GM23338 (cell line): ENCODE measurements around the gene SENP3. TPM values are rescaled to one million over a fixed set of nuclear protein-coding genes. Genes with fewer than 3 reads are reported as not detected.

Source experiments
- ATAC-seq: fragments of 200-7000 bp; cut with Tn5 transposase; 3 replicates; pipeline ENCODE4 v1.9.1; 2020
- DNase-seq: peaks from one replicate; pipeline ENCODE4 v3.0.0-alpha.2; 2015; ENCODE audit warnings: low spot score
- H2AFZ ChIP-seq: fragments of 200-600 bp; sonication (generic); 2 replicates; pipeline ENCODE4 v1.8.0; 2016; ENCODE audit warnings: antibody characterized with exemption, mild to moderate bottlenecking, moderate library complexity
- H3F3A ChIP-seq: fragments of 200-600 bp; sonication (generic); replicated peaks from 2 replicates; pipeline ENCODE4 v1.8.0; 2017; ENCODE audit warnings: antibody characterized with exemption, mixed run types, low read depth
- H3K27ac ChIP-seq: fragments of 200-600 bp; sonication (generic); 2 replicates; pipeline ENCODE4 v1.6.1; 2016; ENCODE audit warnings: low read depth
- H3K27me3 ChIP-seq: fragments of 200-600 bp; sonication (generic); 2 replicates; pipeline ENCODE4 v1.8.0; 2016; ENCODE audit warnings: mild to moderate bottlenecking, mixed run types, moderate library complexity; ENCODE audit not compliant: insufficient read depth
- H3K36me3 ChIP-seq: fragments of 200-600 bp; sonication (generic); 2 replicates; pipeline ENCODE4 v1.8.0; 2016; ENCODE audit warnings: mild to moderate bottlenecking; ENCODE audit not compliant: insufficient read depth
- H3K4me1 ChIP-seq: fragments of 200-600 bp; sonication (generic); 2 replicates; pipeline ENCODE4 v1.8.0; 2016; ENCODE audit warnings: mild to moderate bottlenecking, moderate library complexity; ENCODE audit not compliant: insufficient read depth
- H3K4me2 ChIP-seq: fragments of 200-600 bp; sonication (generic); 2 replicates; pipeline ENCODE4 v1.7.1; 2017; ENCODE audit warnings: mixed run types
- H3K4me3 ChIP-seq: fragments of 200-600 bp; sonication (generic); 2 replicates; pipeline ENCODE4 v1.6.1; 2016; ENCODE audit warnings: mixed run types
- H3K79me2 ChIP-seq: fragments of 200-600 bp; sonication (generic); replicated peaks from 2 replicates; pipeline ENCODE4 v1.8.0; 2017; ENCODE audit warnings: mild to moderate bottlenecking; ENCODE audit not compliant: insufficient read depth
- H3K9me2 ChIP-seq: fragments of 200-600 bp; sonication (generic); 2 replicates; pipeline ENCODE4 v1.8.0; 2017; ENCODE audit not compliant: insufficient read depth
- H4K20me1 ChIP-seq: fragments of 200-600 bp; sonication (generic); replicated peaks from 2 replicates; pipeline ENCODE4 v1.8.0; 2017; ENCODE audit warnings: mild to moderate bottlenecking; ENCODE audit not compliant: insufficient read depth
- H3K27ac Mint-ChIP-seq: 2 replicates; pipeline ENCODE4 v1.8.0; 2020; ENCODE audit warnings: inconsistent platforms, mild to moderate bottlenecking, moderate library complexity, mixed read lengths
- H3K27me3 Mint-ChIP-seq: 3 replicates; pipeline ENCODE4 v1.8.0; 2022; ENCODE audit warnings: low read depth, mild to moderate bottlenecking, moderate library complexity, mixed read lengths, inconsistent platforms; ENCODE audit not compliant: insufficient read depth, poor library complexity
- H3K36me3 Mint-ChIP-seq: 3 replicates; pipeline ENCODE4 v1.8.0; 2021; ENCODE audit warnings: low read depth, mild to moderate bottlenecking, inconsistent platforms, moderate library complexity, mixed read lengths
- H3K4me1 Mint-ChIP-seq: 3 replicates; pipeline ENCODE4 v1.8.0; 2020; ENCODE audit warnings: mild to moderate bottlenecking, inconsistent platforms, mixed read lengths
- H3K4me3 Mint-ChIP-seq: 3 replicates; pipeline ENCODE4 v1.8.0; 2021; ENCODE audit warnings: moderate library complexity, mild to moderate bottlenecking, inconsistent platforms, mixed read lengths
- H3K9me3 Mint-ChIP-seq: 3 replicates; pipeline ENCODE4 v1.8.0; 2020; ENCODE audit warnings: moderate library complexity, mild to moderate bottlenecking, inconsistent platforms, mixed read lengths
- CREB1 ChIP-seq: fragments of 250-450 bp; sonication (Bioruptor Pico); IDR thresholded peaks from 2 replicates; pipeline ENCODE4 v1.5.0; 2020; ENCODE audit warnings: low read depth, mild to moderate bottlenecking, moderate library complexity
- CTCF ChIP-seq, 2 experiments: fragments of 200-600 bp in 1 of 2; sonication (generic) in 1 of 2; conservative IDR thresholded peaks; 2 replicates each; pipeline versions ENCODE4 v1.5.1 to v1.6.1; 2016 to 2017; ENCODE audit warnings: antibody characterized with exemption in 2 of 2, low read depth in 2 of 2, mild to moderate bottlenecking in 2 of 2, moderate library complexity in 1 of 2
- JUNB ChIP-seq: IDR thresholded peaks from one replicate; pipeline ENCODE4 v1.6.1; 2016; ENCODE audit warnings: antibody characterized with exemption; ENCODE audit not compliant: unreplicated experiment
- STAT1 ChIP-seq: IDR thresholded peaks from one replicate; pipeline ENCODE4 v1.6.1; 2016; ENCODE audit warnings: antibody characterized with exemption; ENCODE audit not compliant: unreplicated experiment
- ZNF331 ChIP-seq: fragments of 250-450 bp; sonication (Bioruptor Pico); IDR thresholded peaks from 2 replicates; pipeline ENCODE4 v1.5.0; 2020; ENCODE audit warnings: low read depth, mild to moderate bottlenecking, moderate library complexity
- ZNF462 ChIP-seq: fragments of 250-450 bp; sonication (Bioruptor Pico); IDR thresholded peaks from 2 replicates; pipeline ENCODE4 v1.5.0; 2020; ENCODE audit warnings: mild to moderate bottlenecking, moderate library complexity
- polyA plus RNA-seq: library from polyadenylated mRNA; unstranded; fragments of >200 nt; fragmentation: Nextera tagmentation; extraction: Ambion mirVana; gene quantifications from 2 replicates; pipeline ENCODE4 v1.2.1, GENCODE V29; 2016
- total RNA-seq: library from RNA; depleted of rRNA; stranded (reverse); fragments of >200 nt; shearing (Covaris generic); gene quantifications from 2 replicates; pipeline ENCODE4 v1.2.3, GENCODE V29; 2014

Gene SENP3
- total and polyA plus RNA-seq, 2 experiments from 2014 or later = 6.5 to 138 TPM

GRCh38 chr17:7553356-7553755 lies 8.4 kb upstream of the SENP3 start:
- no peak for DNase-seq

GRCh38 chr17:7555320-7555948 lies 6.3 kb upstream of the SENP3 start:
- ATAC-seq = peak; percentile 11

More at GRCh38 chr17:7553356-7553755, 8.4 kb upstream of the SENP3 start:
- Mint-ChIP-seq H3K9me3 (no peaks in the 10 kb centered on the region), H3K36me3 (no peaks in the 10 kb centered on the region), H3K4me1 (peaks cover 27% of the 10 kb centered on the region), H3K4me3 (no peak overlapping the region), H3K27ac (no peak overlapping the region), H3K27me3 (peaks cover 13% of the 10 kb centered on the region)
- Histone ChIP-seq H3K4me3 (no peak overlapping the region), H3F3A (peaks cover 19% of the 10 kb centered on the region), H3K27ac (no peak overlapping the region), H3K36me3 (no peaks in the 10 kb centered on the region), H3K27me3 (peaks cover 4% of the 10 kb centered on the region), H3K9me2 (no peaks in the 10 kb centered on the region), H4K20me1 (no peaks in the 10 kb centered on the region), H2AFZ (no peak overlapping the region), H3K4me2 (no peak overlapping the region), H3K79me2 (no peaks in the 10 kb centered on the region), H3K4me1 (peaks cover 15% of the 10 kb centered on the region)
- no peak for TF ChIP-seq ZNF331 (CRISPR knock-in tag)
- no peak for ATAC-seq

GRCh38 chr17:7556627-7557026 lies 5.1 kb upstream of the SENP3 start:
- Mint-ChIP-seq H3K27ac (no peak overlapping the region), H3K4me1 (peaks cover 50% of the 10 kb centered on the region), H3K9me3 (no peaks in the 10 kb centered on the region), H3K36me3 (no peaks in the 10 kb centered on the region), H3K4me3 (no peak overlapping the region), H3K27me3 (peaks cover 24% of the 10 kb centered on the region)
- H3K4me1 ChIP-seq = peaks cover 37% of the 10 kb centered on the region
- H2AFZ ChIP-seq = no peak overlapping the region
- no peak overlapping the region; the same call in 1 of the 2 replicates for H3K4me2 ChIP-seq
- H3K4me3 ChIP-seq = no peak overlapping the region
- H3K27ac ChIP-seq = no peak overlapping the region
- H4K20me1 ChIP-seq = no peaks in the 10 kb centered on the region
- no peak for ATAC-seq
- H3K79me2 ChIP-seq = no peaks in the 10 kb centered on the region
- H3K27me3 ChIP-seq = no peaks in the 10 kb centered on the region
- no peaks in the 10 kb centered on the region for H3K36me3 ChIP-seq
- H3K9me2 ChIP-seq = no peaks in the 10 kb centered on the region
- DNase-seq = no peak
- H3F3A ChIP-seq = peaks cover 20% of the 10 kb centered on the region
- no peak for TF ChIP-seq STAT1
- TF ChIP-seq JUNB = no peak
- no peak for TF ChIP-seq ZNF462

More at GRCh38 chr17:7555320-7555948, 6.3 kb upstream of the SENP3 start:
- Mint-ChIP-seq H3K4me3 (peak overlapping the region; percentile 4; the same call in 2 of the 3 replicates), H3K4me1 (peaks cover 45% of the 10 kb centered on the region), H3K27me3 (peaks cover 21% of the 10 kb centered on the region), H3K36me3 (no peaks in the 10 kb centered on the region), H3K9me3 (no peaks in the 10 kb centered on the region), H3K27ac (no peak overlapping the region)
- H3K9me2 ChIP-seq = no peaks in the 10 kb centered on the region
- no peak overlapping the region for H3K4me3 ChIP-seq
- no peak overlapping the region for H3K27ac ChIP-seq
- H3K27me3 ChIP-seq = no peaks in the 10 kb centered on the region
- H3K4me2 ChIP-seq = no peak overlapping the region
- TF ChIP-seq CREB1 (CRISPR knock-in tag) (no peak), CTCF (conservative IDR thresholded peaks at IDR 0.05; ENCODE audit: low read depth in 2 of 2) (peak; percentile 52 to 57)
- peaks cover 32% of the 10 kb centered on the region for H3K4me1 ChIP-seq
- H4K20me1 ChIP-seq = no peaks in the 10 kb centered on the region
- H3K36me3 ChIP-seq = no peaks in the 10 kb centered on the region
- peak; percentile 63 for DNase-seq
- no peak overlapping the region; the same call in 1 of the 2 replicates for H2AFZ ChIP-seq
- H3F3A ChIP-seq = peaks cover 16% of the 10 kb centered on the region
- no peaks in the 10 kb centered on the region for H3K79me2 ChIP-seq
